HG03066 (cell line): Measurements from ENCODE around the gene CTBS.
"Not testable (repeated sequence)": the region's sequence is repeated elsewhere in the genome, so short reads cannot be mapped to it uniquely, and the experiment has no call there.

Experiments used
- ATAC-seq: cut with Tn5 transposase; IDR thresholded peaks from one replicate; pipeline ENCODE4 v1.9.1; 2021; ENCODE audit warnings: low read depth; ENCODE audit not compliant: unreplicated experiment

CTBS gene, protein sequence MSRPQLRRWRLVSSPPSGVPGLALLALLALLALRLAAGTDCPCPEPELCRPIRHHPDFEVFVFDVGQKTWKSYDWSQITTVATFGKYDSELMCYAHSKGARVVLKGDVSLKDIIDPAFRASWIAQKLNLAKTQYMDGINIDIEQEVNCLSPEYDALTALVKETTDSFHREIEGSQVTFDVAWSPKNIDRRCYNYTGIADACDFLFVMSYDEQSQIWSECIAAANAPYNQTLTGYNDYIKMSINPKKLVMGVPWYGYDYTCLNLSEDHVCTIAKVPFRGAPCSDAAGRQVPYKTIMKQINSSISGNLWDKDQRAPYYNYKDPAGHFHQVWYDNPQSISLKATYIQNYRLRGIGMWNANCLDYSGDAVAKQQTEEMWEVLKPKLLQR

DNA sequence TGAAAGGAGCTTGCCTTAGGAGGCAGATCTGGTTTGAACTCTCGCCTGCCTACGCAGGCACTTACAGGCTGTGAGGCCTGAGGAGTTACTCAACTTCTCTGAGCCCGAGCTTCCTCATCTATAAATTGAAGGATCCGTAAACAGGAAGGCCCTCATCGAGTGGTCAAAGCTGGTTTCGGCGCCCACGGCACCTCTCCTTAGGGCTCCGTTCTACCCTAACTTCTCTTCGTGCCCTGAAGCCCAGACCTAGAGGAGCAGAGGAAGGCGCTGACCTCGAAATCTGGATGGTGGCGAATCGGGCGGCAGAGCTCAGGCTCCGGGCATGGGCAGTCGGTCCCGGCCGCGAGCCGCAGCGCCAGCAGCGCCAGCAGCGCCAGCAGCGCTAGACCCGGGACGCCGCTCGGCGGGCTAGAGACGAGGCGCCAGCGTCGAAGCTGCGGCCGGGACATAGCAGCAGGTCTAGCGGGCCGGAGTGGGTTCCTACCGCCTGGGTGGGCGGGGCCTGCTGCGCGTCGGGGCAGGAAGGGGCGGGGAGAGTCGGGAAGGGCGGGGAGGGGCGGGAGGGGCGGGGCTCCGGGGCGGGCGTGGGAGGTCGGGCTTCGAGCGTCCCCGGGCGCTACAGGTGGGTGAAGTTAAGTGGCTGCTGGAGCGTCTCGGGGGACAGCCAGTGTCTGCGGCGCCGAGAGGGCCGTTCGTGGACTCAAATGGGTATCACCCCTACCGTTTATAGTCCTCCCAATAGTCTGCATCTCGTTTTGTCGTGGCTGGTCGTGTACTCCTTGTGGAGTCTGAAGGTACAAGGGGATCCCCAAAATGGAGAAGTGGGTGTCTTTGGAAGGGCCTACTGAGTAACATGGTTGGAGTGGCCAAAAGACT, at the start of gene CTBS:
Gene CTBS, minus strand, starts transcription at position 474 of the 876 bp plus-strand sequence. Its CDS starts 25 bp downstream, at position 449.
- peak; percentile 78 for ATAC-seq

DNA sequence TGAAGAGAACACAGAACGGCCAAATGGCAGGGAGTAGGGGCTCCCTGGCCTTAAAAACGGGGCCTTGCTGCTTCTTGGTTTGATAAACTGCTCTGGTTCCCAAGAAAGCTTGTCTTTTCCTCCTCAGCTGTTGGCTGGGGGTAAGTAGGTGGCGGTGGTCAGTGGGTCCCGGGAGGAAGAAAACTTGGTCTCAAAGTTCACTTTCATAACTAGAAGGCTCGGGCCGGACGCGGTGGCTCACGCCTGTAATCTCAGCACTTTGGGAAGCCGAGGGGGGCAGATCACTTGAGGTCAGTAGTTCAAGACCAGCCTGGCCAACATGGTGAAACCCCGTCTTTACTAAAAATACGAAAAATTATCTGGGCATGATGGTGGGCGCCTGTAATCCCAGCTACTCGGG, 47.3 kb upstream of the CTBS start:
- ATAC-seq, result no peak

DNA sequence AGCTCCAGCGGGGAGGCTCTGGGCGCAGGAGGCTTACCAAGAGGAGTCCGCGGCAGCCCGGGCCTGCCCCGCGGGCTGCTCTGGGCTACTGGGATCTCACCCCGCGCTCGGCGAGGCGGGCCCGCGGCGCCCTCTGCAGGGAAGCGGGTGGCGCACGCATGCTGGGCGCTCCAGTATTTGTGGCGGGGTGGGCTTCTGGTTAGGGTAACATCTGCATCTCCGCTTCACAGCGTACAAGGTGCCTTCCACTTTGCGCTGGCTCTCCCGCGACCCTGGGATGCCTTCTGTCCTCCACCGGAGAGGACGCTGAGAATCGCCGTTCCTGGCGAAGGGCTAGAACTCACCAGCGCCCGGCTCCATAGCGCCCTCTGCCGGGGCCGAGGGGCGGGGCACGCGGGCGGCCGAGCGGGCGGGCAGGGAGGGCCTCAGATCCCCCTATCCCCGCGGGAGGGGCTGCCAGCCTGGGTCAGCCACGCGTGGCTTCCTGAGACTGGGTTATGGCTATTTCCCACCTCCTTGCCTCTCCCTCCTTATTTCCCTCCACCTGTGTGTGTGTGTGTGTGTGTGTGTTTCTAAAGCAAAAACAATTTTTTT, 46.6 kb upstream of the CTBS start:
- peak; percentile 97 for ATAC-seq

DNA sequence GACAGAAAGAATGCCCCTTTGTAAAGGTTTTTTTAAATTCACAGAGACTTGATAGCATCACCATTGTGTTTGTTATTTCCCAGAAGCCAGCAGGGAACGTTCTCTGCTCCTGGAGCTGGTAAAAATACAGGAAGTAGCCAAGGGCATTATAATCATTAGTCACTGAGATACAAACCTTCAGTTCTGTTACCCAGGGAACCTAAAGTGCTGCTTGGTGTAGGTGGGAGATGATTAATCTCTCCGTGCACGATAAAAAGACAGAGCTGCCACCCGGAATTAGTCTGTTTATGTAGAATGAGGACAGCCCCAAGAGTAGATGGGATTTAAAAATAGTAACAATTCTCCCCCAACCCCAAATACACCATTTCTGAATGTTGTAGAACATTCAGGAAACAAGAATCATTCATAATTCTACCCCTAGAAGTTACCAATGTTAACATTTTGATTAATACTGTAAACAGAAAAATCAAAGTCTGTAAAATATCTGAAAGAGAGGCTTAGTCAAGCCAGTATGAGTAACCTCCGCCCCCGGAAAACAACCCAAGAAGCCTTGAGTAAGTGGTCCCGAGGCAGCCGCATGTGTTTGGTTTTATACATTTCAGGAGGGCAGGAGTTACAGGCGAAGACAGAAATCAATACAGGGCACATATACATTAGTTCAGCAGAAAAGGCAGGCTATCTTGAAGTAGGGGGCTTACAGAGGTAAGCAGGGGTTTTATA, 45.3 kb upstream of the CTBS start:
- no peak for ATAC-seq

DNA sequence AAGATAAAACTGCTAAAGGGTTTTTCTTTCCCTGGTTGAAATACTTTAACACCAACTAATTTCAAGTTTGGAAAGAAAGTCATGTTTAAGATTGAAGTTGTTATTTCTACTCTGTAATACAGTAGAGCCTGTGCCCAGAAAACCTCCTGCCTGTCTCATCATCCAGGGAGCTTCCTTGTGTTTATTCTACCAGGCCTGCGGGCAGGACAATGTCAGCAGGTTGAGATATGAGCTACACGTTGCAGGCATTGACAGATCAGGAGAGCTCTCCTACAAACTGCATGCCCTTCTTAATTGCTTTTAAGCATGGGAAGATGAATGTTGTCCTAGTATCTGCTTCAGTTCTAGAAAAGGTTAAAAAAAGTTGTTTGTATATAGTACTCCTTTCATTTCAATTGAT, 43.1 kb upstream of the CTBS start:
- no peak for ATAC-seq

DNA sequence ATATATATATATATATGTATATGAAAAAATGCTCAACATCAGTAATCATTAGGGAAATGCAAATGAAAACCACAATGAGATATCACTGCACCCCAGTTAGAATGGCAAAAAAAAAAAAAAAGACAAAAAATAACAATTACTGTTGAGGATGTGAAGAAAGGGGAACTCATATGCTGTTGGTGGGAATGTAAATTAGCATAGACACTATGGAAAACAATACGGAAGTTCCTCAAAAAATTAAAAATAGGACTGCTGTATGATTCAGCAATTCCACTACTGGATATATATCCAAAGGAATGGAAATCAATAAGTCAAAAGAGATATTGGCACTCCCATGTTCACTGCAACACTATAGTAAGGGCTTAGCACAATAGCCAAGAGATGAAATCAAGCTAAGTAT, 41.5 kb upstream of the CTBS start:
- no peak for ATAC-seq

DNA sequence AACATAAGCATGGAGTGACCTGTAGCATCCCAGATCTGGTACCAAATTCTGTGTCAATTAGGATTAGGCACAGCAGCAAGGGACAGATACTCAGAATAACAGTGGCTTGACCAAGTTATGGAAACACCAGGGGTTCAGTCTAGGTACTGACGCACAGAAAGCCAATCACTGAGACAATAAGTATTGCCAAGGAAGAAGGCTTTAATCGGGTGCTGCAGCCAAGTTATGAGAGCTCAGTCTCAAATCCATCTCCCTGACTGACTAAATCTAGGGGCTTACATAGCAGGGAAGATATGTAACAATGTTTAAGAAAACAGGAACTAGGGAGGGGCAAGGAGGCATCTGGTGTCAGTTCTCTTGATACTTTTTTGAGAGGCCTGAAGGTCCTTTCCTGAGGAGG, 39.6 kb upstream of the CTBS start:
- ATAC-seq, result no peak

DNA sequence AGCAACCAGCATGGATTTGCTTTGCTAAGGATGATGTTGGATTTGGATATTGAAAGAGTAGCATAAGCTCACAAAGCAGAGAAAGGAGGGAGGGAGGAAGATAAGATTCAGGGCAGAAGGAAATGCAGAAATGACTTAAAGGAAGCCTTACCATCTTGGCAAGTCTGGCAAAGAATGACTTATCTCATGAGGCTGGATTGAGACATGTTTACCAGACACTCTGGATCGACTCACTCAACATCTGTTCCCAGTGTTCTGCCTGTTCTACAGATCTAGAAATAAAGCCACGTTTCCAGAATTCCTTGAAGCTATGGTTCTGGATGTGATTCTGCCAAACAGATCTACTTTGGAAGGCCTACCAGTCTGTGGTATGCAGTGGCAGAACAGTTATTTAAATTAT, 38.8 kb upstream of the CTBS start:
- ATAC-seq, result no peak

DNA sequence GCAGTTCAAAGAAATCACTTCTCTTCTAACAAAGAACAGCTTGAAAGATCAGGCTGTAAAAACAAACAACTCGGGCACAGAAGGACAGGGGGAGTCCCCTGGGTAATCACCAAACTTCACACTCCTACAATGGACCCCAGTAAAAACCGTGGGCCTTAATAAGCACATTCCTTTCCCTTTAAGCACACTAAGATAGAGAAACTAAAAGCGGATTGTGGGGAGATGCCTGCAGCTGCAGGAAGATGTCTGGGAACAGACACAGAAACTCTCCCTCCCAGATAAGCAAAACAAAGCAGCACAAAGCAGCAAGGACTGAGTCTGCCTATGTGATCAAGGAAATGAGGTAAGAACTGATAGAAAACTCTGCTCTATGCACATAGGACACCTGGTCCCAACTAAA, 37.6 kb upstream of the CTBS start:
- no peak for ATAC-seq

DNA sequence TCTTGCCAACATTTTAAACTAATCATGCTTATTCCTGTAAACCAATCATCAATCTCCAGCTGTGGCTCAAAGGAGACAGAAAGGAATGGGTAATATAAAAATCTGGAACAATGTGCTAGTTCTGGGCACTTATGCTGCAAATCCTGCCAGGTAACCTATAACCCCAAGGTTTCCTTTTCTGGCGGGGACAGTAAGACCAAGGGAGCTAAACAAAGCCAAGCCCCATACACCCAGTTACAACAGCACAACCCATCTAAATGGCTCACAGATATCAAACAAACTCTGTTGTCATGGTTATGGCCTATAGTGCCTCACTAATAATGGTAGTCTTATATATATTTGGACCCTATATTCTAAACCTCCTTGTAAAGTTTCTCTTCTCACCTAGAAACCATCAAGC, 36.9 kb upstream of the CTBS start:
- no peak for ATAC-seq

DNA sequence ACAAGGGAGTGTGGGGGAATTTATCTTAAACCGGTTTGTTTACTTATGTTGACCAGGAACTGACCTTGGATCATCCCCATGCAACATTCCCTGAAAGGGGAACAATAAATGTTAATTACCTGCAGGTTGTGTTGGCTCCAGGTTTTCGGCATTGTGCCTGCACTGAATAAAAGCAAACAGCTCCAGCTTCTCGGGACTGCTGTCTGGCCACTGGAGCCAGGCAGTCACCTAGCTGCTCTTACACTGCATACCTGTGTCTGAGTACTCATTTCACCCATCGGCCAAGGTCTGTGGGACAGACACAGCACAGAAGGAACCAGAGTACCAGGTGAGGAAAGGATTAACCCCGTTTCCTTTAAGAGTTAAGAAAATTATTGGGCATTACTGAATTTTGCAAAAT, 32.7 kb upstream of the CTBS start:
- ATAC-seq, result no peak

DNA sequence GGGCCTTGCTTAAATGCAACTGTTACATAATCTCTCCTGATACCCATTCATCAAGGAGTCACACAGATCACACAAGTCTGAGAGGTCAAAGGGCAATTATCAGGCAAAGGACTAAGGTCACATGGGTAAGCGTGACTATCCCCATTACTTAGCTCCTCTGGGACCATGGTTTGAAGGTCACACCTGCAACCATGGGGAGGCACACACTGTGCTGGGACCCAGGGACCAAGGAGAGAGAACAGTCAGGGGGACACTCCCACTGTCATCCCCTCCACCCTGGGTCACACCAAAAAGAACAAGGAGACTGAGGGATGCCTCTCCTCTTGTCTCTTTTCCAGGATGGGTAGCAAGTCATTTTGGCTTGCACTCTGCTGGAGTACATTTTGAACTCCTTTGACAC, 30.9 kb upstream of the CTBS start:
- no peak for ATAC-seq

DNA sequence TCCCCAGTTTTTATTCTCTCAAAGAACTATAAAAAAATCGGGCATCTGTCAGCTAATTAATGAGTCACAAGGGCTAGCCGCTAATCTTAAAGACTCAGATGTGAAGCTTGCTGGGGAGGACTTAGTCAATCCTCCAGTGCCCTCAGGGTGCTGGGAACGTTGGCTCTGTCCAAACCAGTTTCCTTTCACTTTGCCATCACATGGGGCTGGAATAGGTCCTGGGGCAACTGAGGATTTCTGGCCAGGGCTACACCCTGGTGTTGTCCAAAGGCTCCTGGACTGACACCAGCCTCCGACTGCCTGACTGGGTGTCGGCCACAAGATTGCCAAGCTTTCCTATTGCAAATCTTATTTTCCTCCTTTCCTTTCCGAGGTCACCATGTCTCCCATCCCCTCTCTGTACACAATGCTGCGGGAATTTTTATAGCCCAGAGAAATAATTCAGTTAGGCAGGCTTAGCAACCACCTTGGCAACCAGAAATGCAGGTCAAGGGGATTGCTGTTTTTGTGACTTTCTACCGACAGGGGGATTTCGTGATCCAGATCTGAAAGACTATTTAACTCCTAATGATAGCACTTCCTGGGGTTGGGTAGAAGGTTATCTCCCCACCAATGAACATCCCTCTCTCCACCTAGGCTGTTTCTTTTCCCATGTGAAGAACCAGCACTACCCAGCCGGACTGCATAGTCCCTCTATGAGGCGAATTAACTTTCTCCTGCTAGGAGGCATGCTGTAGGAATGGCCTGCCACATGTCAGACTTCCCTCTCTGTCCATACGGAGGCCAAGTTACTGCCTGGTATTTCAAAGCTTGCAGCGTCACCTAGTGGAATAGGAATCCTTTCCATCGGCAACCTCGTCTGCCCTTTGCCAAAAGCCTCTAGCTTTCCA, 29.9 kb upstream of the CTBS start:
- ATAC-seq, result no peak

DNA sequence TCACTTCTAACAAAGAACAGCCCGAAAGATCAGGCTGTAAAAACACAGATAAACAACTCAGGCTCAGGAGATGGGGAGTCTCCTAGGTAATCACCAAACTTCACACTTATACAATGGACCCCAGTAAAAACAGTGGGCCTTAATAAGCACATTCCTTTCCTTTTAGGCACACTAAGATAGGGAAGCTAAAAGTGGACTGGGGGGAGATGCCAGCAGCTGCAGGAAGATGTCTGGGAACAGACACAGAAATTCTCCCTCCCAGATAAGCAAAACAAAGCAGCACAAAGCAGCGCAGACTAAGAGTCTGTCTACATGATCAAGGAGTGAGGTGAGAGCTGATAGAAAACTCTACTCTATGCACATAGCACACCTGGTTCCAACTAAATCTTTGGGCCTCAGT, 29.0 kb upstream of the CTBS start:
- no peak for ATAC-seq

DNA sequence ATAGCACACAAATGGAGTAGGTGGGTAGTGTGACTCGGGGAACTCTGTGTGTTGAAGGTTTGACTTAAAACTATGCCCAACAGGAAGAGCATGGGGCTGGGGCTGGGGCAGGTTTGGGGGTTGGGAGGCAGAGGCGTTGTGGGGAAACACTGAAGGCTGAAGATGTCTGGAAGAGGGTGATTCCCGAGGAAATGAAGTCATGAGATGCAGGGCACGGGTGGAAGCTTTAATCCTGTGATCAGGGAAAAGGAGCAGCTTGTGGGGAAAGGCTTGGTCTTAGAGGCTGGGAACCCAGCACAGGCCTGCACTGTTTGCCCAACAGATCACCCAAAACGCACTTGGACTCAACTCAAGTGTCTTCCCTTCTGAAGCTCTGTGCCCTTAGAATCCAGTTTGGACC, 26.6 kb upstream of the CTBS start:
- no peak for ATAC-seq

DNA sequence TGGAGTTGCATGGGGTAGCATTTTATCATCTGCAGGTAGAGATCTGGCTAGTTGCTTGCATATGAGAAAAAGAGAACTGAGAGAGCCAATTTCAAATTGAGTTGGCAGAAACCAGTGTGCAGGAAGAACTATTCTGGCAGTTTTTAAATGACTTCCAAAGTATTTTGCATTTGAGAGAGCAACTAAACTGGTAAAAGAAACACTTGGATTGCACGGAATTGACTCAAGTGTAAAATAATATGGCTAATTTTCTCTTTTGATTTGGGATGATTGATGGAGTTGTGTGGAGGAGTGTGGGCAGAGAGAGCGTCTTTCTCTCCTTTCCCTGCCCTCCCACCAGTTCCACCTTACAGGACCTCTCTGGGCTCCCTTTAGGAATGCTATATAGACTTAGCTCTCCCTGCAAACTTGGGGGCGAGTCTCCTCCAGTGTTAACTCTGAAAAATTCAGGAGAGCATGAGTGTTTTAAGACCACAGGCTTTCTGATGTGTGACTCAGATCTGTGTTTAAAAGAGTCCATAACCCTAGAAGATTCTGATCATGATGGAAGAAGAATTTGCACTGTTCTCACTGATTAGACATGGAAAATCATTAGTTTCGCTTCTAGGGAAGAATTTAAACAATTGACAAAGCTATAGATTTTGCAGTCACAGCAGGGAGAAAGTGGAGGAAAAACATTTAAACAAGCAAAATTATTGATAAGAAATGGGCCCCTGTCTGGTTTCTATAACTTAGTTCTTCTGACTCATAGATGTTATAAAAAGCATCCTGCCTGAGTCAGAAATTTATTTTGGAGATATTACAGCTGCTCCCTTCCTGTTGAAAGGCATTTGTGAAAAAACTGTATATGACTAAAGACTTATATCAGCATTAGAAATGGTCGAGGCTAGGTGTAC, 24.9 kb upstream of the CTBS start:
- ATAC-seq, result peak; percentile 83

DNA sequence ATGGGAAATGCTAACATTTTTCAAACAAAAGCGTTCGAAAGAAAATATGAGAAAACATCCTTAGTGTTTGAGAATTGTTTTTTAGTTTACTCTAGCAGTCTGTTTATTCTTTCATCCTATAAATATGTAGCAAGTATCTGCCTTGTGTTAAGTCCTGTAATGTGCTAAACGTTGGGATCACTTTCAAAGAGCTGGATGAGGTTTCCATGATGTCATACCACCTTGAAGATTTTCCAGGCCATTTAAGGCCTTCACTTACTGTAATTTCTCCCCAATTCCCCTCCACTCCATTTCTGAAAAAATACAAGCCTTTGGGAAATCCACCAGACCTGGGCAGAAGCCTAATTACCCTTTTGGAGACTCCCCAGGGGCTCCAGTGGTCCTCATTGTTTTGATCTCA, 24.2 kb upstream of the CTBS start:
- no peak for ATAC-seq

DNA sequence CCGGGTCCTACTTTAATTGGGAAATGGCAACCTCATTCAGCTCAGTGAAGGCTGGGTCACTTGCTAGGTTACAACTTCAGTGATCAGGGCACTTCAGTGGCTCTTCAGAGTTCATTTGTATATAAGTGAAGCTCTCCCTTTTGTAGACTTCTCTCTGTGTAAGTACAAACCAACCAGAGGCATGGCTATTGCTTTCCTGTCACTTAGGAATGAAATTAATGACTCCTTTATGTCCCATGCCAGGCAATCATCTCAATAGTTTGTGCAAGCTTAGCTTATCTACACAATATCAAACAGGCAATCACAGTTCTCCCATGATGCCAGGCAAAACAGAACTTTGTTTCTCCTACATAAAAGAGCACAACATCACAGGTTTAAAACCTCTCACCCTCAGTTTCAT, 22.8 kb upstream of the CTBS start:
- ATAC-seq, result no peak

DNA sequence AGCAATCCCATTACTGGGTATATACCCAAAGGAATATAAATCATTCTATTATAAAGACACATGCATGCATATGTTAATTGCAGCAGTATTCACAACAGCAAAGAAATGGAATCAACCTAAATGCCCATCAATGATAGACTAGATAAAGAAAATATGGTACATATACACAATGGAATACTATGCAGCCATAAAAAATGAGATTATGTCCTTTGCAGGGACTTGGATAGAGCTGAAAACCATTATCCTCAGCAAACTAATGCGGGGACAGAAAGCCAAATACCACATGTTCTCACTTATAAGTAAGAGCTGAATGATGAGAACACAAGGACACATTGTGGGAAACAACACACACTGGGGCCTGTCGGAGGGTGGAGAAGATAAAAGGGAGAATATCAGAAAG, 20.7 kb upstream of the CTBS start:
- ATAC-seq, result not testable (repeated sequence)
